Measurements from ENCODE around the gene ARHGEF7. TPM values are rescaled to one million over a fixed set of nuclear protein-coding genes. Genes with fewer than 3 reads are reported as not detected.

ARHGEF7 gene
- total RNA-seq, 1 donor from 2014 or later: 31.6 TPM

GRCh38 chr13:111267784-111268183 is 152.7 kb downstream of the ARHGEF7 start:
- no peak for TF ChIP-seq CTCF (IDR thresholded peaks at IDR 0.05; ENCODE audit: insufficient read depth, low read length, severe bottlenecking)
- H3K27me3 ChIP-seq (ENCODE audit: control insufficient read depth, insufficient read depth, low read length): no peaks in the 10 kb centered on the region
- no peak for FAIRE-seq
- no peak overlapping the region for H3K4me3 ChIP-seq (ENCODE audit: low read depth, low read length)
- H3K36me3 ChIP-seq (ENCODE audit: control insufficient read depth, insufficient read depth, low read length): peaks cover 13% of the 10 kb centered on the region
- DNase-seq (ENCODE audit: low read depth): no peak

DNA sequence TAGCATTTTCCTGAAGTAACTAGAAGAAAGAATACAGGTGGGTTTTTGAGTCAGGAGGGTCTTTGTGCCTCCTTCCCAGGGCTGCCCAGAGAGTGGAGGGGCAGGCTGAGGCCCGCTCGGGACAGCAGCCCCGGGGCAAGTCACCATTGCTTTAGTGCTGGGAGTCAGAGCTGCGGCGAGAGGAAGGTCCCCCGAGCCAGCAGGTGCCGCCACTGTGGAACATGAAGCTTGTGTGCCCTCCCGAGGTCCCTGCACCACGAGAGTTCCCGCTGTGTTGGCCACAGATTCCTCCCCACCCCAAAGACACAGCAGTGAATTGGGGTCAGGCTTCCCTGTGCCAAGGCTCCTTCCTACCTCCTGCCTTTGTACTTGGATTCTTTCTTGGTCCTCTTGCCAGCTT is 154.4 kb downstream of the ARHGEF7 start:
- no peak for FAIRE-seq

DNA sequence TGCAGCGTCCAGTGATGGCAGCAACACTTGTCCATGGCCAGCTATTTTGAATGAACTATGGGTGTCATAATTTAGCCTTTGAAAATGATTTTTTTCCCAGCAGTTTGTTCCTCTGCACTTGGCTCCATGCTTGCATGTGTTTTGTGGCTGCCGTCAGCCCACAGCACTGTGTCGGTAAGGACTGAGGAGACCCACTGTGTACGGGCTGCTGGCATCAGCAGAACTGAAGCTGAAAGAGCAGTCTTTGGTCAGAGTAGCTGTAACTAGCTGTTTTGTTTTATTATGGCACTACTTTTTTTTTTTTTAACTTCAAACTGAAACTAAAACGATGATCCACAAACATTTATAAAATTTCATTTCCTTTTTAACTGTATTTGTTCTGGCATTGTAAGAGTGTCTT is 155.0 kb downstream of the ARHGEF7 start:
- Histone ChIP-seq H3K36me3 (ENCODE audit: control insufficient read depth, insufficient read depth, low read length) (peaks cover 13% of the 10 kb centered on the region), H3K27me3 (ENCODE audit: control insufficient read depth, insufficient read depth, low read length) (no peaks in the 10 kb centered on the region), H3K4me3 (ENCODE audit: low read depth, low read length) (no peak overlapping the region)
- TF ChIP-seq CTCF (IDR thresholded peaks at IDR 0.05; ENCODE audit: insufficient read depth, low read length, severe bottlenecking): no peak
- DNase-seq (ENCODE audit: low read depth) (no peak), FAIRE-seq (no peak)

More for the DNA sequence above, 154.4 kb downstream of the ARHGEF7 start:
- no peak for DNase-seq (ENCODE audit: low read depth)
- no peaks in the 10 kb centered on the region for H3K27me3 ChIP-seq (ENCODE audit: control insufficient read depth, insufficient read depth, low read length)
- H3K4me3 ChIP-seq (ENCODE audit: low read depth, low read length): no peak overlapping the region
- TF ChIP-seq CTCF (IDR thresholded peaks at IDR 0.05; ENCODE audit: insufficient read depth, low read length, severe bottlenecking): no peak
- H3K36me3 ChIP-seq (ENCODE audit: control insufficient read depth, insufficient read depth, low read length): peaks cover 13% of the 10 kb centered on the region

GRCh38 chr13:111270765-111271698 is 155.9 kb downstream of the ARHGEF7 start:
- Histone ChIP-seq H3K27me3 (ENCODE audit: control insufficient read depth, insufficient read depth, low read length) (no peaks in the 10 kb centered on the region), H3K4me3 (ENCODE audit: low read depth, low read length) (no peak overlapping the region), H3K36me3 (ENCODE audit: control insufficient read depth, insufficient read depth, low read length) (peaks cover 15% of the 10 kb centered on the region)
- no peak for TF ChIP-seq CTCF (IDR thresholded peaks at IDR 0.05; ENCODE audit: insufficient read depth, low read length, severe bottlenecking)
- DNase-seq (ENCODE audit: low read depth) (peak; percentile 28), FAIRE-seq (no peak)

GRCh38 chr13:111272117-111272516 is 157.0 kb downstream of the ARHGEF7 start:
- no peak for DNase-seq (ENCODE audit: low read depth)
- TF ChIP-seq CTCF (IDR thresholded peaks at IDR 0.05; ENCODE audit: insufficient read depth, low read length, severe bottlenecking): no peak
- no peaks in the 10 kb centered on the region for H3K27me3 ChIP-seq (ENCODE audit: control insufficient read depth, insufficient read depth, low read length)
- no peak overlapping the region for H3K4me3 ChIP-seq (ENCODE audit: low read depth, low read length)
- H3K36me3 ChIP-seq (ENCODE audit: control insufficient read depth, insufficient read depth, low read length): peaks cover 15% of the 10 kb centered on the region
- no peak for FAIRE-seq

Measured in bronchial epithelial cell (primary cell).